Stomach (tissue), 9 donors: ENCODE results near the gene ATG4B. TPM values are rescaled to one million over a fixed set of nuclear protein-coding genes. Genes with fewer than 3 reads are reported as not detected.

Experiments
- DNase-seq, 2 donors: peaks; one replicate each; pipeline versions ENCODE4 v3.0.0 to v3.0.0-alpha.2; 2013 to 2019
- H3K27ac ChIP-seq, 5 donors: fragments of 200-600 bp in 4 of 5; sonication (generic) in 4 of 5; one replicate each; pipeline ENCODE4 v1.5.1; 2013 to 2019; ENCODE audit warnings: mild to moderate bottlenecking in 1 of 5, moderate library complexity in 1 of 5
- H3K27me3 ChIP-seq, 3 donors: fragments of 200-600 bp; sonication (generic); one replicate each; pipeline ENCODE4 v1.5.1; 2017 to 2019; ENCODE audit warnings: mixed run types in 1 of 3
- H3K36me3 ChIP-seq, 4 donors: fragments of 200-600 bp; sonication (generic); 1 replicate in 3 of 4; 2 replicates in 1 of 4; pipeline ENCODE4 v1.5.1; 2016 to 2019
- H3K4me1 ChIP-seq, 4 donors: fragments of 200-600 bp; sonication (generic); one replicate each; pipeline ENCODE4 v1.5.1; 2016 to 2019
- H3K4me3 ChIP-seq, 4 donors: fragments of 200-600 bp; sonication (generic) in 3 of 4; one replicate each; pipeline ENCODE4 v1.5.1; 2016 to 2019; ENCODE audit warnings: mild to moderate bottlenecking in 1 of 4
- H3K9me3 ChIP-seq, 4 donors: fragments of 200-600 bp; sonication (generic); one replicate each; pipeline ENCODE4 v1.5.1; 2016 to 2019
- EP300 ChIP-seq: sonication (generic); formaldehyde crosslinking; IDR thresholded peaks from one replicate; pipeline ENCODE4 v1.6.1; 2017; ENCODE audit warnings: antibody characterized with exemption
- POLR2A ChIP-seq, 4 donors: fragments of 450-650 bp; IDR thresholded peaks; one replicate each; pipeline ENCODE4 v1.6.1; 2016; ENCODE audit warnings: antibody characterized with exemption in 4 of 4, control low read depth in 2 of 4, mild to moderate bottlenecking in 1 of 4, moderate library complexity in 1 of 4
- POLR2AphosphoS5 ChIP-seq, 3 donors: sonication (generic); formaldehyde crosslinking; IDR thresholded peaks; one replicate each; pipeline ENCODE4 v1.6.1; 2016; ENCODE audit warnings: antibody characterized with exemption in 3 of 3
- WGBS, 5 donors: extraction: QIAGEN DNeasy Blood & Tissue Kit in 3 of 5; methylation state at CpG; one replicate each; pipeline versions ENCODE4 v1.1.5 to v1.1.7; 2013 to 2018; 5-methylcytosine and 5-hydroxymethylcytosine counted together
- intact Hi-C: fragments of 100-400 bp; cut with DNase I; formaldehyde crosslinking; loops from one replicate; pipeline ENCODE4 v1.15.1; 2023; ENCODE audit warnings: low total_unique reads
- polyA plus RNA-seq, 3 donors: library from polyadenylated mRNA; stranded (reverse); fragments of 200-250 nt; gene quantifications; one replicate each; pipeline ENCODE4 v1.2.3, GENCODE V29; 2013
- total RNA-seq, 5 donors: library from RNA; depleted of rRNA; stranded (reverse); fragments of >200 nt; gene quantifications; one replicate each; pipeline versions ENCODE4 v1.1.0 to v1.2.3, GENCODE V29; 2014 to 2016
- TF ChIP-seq, protein P1 (sequence below), 7 experiments: fragments of 450-650 bp in 4 of 7; fragments of 200-600 bp in 3 of 7; sonication (generic) in 3 of 7; IDR thresholded peaks; one replicate each; pipeline ENCODE4 v1.5.1; 2016 to 2019; ENCODE audit warnings: antibody characterized with exemption in 7 of 7, control low read depth in 2 of 7, mild to moderate bottlenecking in 1 of 7
- donor health status: healthy with polysubstance abuse.
- donor health status: Bipolar disorder and iron deficiency.
- donor health status: healthy.

The ATG4B gene
- total and polyA plus RNA-seq, 8 donors = 31.5 to 162 (median 61.2) TPM

DNA sequence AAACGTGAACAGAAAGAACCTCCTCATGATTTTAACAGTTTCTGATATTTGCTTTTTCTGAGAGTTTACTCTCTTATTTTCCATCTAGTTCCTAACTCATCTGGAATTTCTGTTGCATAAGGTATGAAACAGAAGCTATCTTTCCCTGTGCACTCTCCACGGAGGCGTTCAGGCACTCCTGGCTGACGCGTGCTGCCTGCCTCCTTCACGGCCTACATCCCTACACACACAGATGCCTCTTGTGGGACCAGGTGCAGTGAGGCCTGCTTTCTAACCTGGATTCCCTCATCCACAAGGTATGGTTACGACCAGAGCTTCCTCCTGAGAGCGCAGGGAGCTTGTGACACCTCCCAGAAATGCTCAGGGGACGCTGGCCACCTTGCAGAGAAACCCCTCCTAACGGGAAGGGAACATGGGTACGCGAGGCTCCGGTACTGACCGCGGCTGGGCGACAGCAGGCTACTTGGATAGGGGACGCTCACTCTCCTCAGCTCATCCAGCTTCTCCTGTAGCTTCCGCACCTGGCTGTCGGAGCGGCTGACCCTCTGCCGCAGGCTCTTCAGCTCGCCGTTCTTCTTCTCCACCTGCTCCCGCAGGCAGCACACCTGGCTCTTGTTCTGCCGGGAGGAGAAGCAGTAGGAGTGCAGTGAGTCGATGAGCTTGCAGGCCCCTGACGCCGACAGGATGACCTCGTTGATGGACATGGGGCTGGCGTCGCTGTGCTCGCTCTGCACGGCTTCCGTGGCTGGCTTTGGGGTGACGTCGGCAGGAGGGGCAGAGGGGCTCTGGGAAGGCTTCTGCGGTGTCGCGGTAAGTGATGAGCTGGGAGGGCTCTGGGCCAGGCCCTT lies 4.8 kb upstream of the ATG4B start:
- H3K4me1 ChIP-seq = peaks cover 12 to 45% (median 26%) of the 10 kb centered on the region in 4 donors
- no peak for TF ChIP-seq POLR2AphosphoS5 (IDR thresholded peaks at IDR 0.05)
- TF ChIP-seq POLR2A (IDR thresholded peaks at IDR 0.05) = no peak
- TF ChIP-seq, protein P1, sequence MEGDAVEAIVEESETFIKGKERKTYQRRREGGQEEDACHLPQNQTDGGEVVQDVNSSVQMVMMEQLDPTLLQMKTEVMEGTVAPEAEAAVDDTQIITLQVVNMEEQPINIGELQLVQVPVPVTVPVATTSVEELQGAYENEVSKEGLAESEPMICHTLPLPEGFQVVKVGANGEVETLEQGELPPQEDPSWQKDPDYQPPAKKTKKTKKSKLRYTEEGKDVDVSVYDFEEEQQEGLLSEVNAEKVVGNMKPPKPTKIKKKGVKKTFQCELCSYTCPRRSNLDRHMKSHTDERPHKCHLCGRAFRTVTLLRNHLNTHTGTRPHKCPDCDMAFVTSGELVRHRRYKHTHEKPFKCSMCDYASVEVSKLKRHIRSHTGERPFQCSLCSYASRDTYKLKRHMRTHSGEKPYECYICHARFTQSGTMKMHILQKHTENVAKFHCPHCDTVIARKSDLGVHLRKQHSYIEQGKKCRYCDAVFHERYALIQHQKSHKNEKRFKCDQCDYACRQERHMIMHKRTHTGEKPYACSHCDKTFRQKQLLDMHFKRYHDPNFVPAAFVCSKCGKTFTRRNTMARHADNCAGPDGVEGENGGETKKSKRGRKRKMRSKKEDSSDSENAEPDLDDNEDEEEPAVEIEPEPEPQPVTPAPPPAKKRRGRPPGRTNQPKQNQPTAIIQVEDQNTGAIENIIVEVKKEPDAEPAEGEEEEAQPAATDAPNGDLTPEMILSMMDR (IDR thresholded peaks at IDR 0.05) = no peak
- no peak for TF ChIP-seq EP300
- H3K36me3 ChIP-seq = peaks cover 8 to 60% (median 54%) of the 10 kb centered on the region in 4 donors
- H3K27me3 ChIP-seq = no peaks in the 10 kb centered on the region
- 93 to 96% (median 95%) methylated on average over 30 to 39 of the region's 39 CpGs for WGBS, 5 donors
- no peak overlapping the region for H3K4me3 ChIP-seq
- no peaks in the 10 kb centered on the region for H3K9me3 ChIP-seq
- intact Hi-C loops = no loop called here
- H3K27ac ChIP-seq = no peak overlapping the region
- DNase-seq = no peak

DNA sequence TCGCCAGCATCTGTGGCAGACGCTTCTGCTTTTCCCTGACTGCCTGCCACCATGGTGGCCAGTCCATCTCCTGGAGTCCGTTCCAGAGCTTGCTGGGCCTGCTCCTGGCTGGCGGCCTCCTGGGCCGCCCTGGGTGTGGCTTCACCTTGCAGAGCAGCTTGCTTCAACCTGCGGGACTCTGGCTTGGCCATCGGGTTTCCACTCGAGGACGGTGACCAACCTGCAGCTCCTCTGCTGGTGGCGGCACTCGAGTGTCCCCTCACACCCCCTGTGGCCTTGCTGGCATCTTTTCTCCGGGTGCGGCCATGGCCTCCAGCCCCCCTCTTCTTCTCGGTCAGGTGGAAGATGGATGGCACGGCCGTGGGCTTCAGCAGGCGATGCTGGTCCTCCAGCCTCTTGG lies 3.9 kb upstream of the ATG4B start:
- Histone ChIP-seq H3K27me3 (no peaks in the 10 kb centered on the region), H3K4me1 (peaks cover 16 to 45% (median 32%) of the 10 kb centered on the region in 4 donors), H3K9me3 (no peaks in the 10 kb centered on the region), H3K27ac (no peak overlapping the region), H3K36me3 (peaks cover 8 to 51% (median 46%) of the 10 kb centered on the region in 4 donors), H3K4me3 (no peak overlapping the region)
- no peak for DNase-seq
- intact Hi-C loops = no loop called here
- WGBS, 5 donors = 83 to 91% (median 86%) methylated on average over 14 to 17 of the region's 17 CpGs
- TF ChIP-seq EP300 = no peak
- no peak for TF ChIP-seq POLR2AphosphoS5 (IDR thresholded peaks at IDR 0.05)
- TF ChIP-seq, protein P1 (IDR thresholded peaks at IDR 0.05) = no peak
- TF ChIP-seq POLR2A (IDR thresholded peaks at IDR 0.05) = no peak

DNA sequence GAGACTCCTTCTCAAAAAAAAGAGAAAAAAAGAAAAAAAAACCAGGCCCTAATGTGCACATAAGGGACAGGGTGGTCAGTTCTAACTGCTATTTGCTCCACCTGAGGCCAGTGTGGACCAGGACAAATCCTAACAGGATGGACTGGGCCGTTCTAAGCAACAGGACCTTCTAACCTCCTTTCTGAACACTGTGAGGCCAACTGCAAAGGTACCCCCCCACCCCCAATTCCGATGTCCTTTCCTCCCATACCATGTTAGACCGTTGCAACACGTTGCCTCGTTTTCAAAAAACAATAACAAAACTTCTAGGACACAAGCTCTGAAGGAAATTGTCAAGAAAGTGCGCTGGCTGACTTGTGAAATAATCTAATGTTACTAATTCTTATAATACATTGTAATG lies 1.7 kb upstream of the ATG4B start:
- Histone ChIP-seq H3K9me3 (no peaks in the 10 kb centered on the region), H3K27me3 (no peaks in the 10 kb centered on the region), H3K4me3 (peak overlapping the region; percentile 88 to 100 (median 98)), H3K27ac (peak overlapping the region in 4 of 5 donors; percentile 94 to 100 (median 100)), H3K4me1 (peaks cover 30 to 53% (median 45%) of the 10 kb centered on the region in 4 donors), H3K36me3 (peaks cover 8 to 42% (median 33%) of the 10 kb centered on the region in 4 donors)
- intact Hi-C loops = no loop called here
- no peak for DNase-seq
- WGBS, 5 donors = 11 to 23% (median 14%) methylated on average over 6 of the region's 6 CpGs
- TF ChIP-seq POLR2AphosphoS5 (IDR thresholded peaks at IDR 0.05) (no peak), POLR2A (IDR thresholded peaks at IDR 0.05) (no peak), EP300 (no peak)
- TF ChIP-seq, protein P1 (IDR thresholded peaks at IDR 0.05) = no peak

DNA sequence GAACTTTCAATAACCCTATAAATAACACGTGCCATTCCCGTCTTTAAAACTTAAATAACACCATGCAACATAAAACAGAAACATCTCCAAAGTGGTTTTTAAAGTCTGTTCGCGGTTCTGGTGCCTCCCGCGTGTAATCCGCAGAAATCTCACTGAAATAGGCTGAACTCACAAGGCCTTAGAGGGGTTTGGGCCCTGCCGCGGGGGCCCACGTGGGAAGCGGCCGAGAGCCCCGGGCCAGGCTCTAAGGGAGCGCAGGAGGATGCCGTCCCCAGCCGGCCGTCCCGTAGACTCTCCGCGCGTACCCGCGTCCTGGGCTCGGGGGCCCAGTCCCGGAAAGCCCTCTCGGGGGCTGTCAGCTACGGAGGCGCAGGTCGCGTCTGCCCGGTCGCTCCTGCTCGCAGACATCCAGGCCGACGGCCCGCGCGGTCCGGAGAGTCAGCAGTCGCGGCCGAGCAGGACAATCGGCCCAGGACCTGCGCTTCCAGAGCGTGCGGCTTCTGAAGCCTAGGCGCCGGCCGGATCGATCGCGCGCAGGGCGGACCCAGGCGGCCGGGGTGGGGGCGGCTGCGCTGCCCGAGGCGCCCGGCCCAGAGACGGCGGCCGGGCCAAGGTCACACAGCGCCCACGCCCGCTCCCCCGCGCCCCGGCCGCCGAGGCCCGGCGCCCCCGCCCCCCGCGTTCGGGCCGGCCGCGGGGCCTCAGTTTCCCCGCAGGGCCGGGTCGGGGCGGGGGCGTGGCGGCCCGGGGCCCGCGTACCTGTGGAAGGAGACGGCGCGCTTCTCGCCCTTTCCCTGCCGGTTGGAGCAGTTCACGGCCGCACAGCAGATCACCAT lies 1.1 kb upstream of the ATG4B start:
- intact Hi-C loops = no loop called here
- TF ChIP-seq, protein P1 (IDR thresholded peaks at IDR 0.05) = no peak
- TF ChIP-seq POLR2A (IDR thresholded peaks at IDR 0.05) = no peak
- TF ChIP-seq POLR2AphosphoS5 (IDR thresholded peaks at IDR 0.05) = no peak
- no peak for TF ChIP-seq EP300
- H3K4me3 ChIP-seq = peak overlapping the region; percentile 88 to 100 (median 98)
- no peaks in the 10 kb centered on the region for H3K9me3 ChIP-seq
- peak; percentile 48 to 80 for DNase-seq
- H3K4me1 ChIP-seq = peaks cover 35 to 60% (median 49%) of the 10 kb centered on the region in 4 donors
- WGBS, 5 donors = 0 to 1% (median 1%) methylated on average over 17 to 97 of the region's 97 CpGs
- H3K27ac ChIP-seq = peak overlapping the region; percentile 94 to 100 (median 100)
- H3K27me3 ChIP-seq = no peaks in the 10 kb centered on the region
- H3K36me3 ChIP-seq = peaks cover 8 to 35% (median 27%) of the 10 kb centered on the region in 4 donors
